H4 (cell line): ENCODE measurements around the gene FADS3. TPM values are rescaled to one million over a fixed set of nuclear protein-coding genes. Genes with fewer than 3 reads are reported as not detected.

Source experiments
- DNase-seq: peaks from one replicate; pipeline ENCODE4 v3.0.0-alpha.2; 2015; ENCODE audit warnings: low spot score
- total RNA-seq: library from RNA; depleted of rRNA; stranded (reverse); fragments of >200 nt; shearing (Covaris generic); gene quantifications from 2 replicates; pipeline ENCODE4 v1.2.3, GENCODE V29; 2014

The FADS3 gene
- total RNA-seq, 1 experiment from 2014 or later = 34.8 TPM

DNA sequence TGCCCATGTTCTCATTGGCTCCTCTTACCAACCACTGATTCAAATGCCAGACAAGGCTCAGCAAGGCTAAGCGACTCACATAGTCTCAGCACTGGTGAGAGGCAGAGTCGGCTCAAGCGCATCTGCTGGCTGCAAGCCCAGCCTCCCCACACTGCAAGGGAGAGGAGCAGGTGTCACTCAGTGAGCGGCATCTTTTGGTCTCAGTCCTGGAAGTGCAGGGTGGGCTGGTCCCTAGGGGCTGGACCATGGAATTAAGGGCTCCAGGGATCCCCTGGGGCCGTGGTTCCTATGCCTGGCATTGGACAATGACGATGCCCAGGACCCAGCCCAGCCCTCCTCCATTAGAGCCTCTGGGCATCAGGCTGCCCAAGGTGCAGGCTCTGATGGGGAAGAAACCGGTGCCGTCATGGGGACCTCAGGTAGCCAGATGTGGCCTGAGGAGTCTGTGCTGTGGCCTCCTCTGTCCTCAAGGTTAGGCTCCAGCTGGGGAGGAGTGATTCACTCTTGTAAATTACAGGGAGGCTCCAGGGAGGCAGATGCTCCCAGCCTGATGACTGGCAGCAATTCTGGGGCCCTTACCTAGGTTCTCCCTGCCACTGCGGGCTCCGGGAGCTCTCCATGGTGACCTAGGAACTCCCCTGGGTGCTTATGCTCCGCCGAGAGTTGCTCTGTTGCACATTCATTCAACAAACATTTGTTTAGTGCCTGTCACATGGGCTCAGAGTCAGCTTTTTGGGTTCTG, 35.2 kb downstream of the FADS3 start:
- no peak for DNase-seq

GRCh38 chr11:61854966-61855714, 36.2 kb downstream of the FADS3 start:
- DNase-seq = no peak

DNA sequence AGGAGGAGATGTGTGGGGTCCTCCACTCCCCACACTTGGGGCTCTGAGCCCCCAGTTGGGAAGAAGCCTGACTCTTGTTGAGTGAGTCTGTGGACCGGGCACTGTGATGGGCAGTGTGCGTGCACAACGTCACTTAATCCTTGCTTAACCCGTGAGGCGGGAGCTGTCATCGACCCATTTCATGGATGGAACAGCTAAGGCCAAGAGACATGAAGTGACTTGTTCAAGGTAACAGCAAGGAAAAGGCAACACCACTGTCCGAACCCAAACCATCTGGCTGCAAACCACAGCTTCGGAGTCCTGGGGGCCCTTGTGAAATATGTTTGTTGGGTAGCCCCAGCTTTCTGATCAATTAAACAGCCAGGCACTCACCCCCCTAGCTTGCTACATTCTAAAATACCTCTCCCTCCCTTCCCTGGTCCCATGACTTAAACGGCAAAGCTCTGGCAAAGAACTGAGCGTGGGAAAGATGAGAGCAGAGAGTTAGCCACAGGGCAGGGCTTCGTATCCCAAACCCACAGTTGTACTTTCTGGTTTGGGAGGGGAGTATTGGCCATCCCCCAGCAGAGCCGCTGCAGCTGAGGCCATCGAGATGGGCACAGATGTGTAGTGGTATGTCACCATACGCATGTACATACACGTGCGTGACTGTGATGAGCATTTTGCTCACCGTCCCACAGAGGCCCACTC, 37.0 kb downstream of the FADS3 start:
- no peak for DNase-seq

- no peak for DNase-seq
These were observed 37.6 kb downstream of the FADS3 start for GRCh38 chr11:61853698-61854169.

DNA sequence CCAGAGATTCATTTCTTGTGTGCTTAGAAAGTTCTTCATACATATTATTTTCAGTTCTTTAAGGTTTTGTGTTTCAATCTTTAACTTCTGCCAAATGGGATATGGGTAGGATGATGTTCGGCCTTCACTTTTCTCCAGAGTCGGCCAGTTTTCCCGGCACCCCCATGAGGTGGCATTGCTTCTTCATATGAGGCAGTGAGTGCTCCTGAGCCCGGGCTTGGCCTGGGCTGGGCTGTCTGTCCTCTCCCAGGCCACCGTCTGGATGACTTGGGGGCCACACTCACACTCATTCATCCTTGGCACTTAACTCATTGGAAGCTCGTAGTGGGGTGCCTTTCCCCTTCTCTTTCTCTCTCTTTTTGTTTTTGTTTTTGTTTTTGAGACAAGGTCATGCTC, 39.4 kb downstream of the FADS3 start:
- DNase-seq = no peak

GRCh38 chr11:61851113-61851899, 40.0 kb downstream of the FADS3 start:
- DNase-seq = no peak

DNA sequence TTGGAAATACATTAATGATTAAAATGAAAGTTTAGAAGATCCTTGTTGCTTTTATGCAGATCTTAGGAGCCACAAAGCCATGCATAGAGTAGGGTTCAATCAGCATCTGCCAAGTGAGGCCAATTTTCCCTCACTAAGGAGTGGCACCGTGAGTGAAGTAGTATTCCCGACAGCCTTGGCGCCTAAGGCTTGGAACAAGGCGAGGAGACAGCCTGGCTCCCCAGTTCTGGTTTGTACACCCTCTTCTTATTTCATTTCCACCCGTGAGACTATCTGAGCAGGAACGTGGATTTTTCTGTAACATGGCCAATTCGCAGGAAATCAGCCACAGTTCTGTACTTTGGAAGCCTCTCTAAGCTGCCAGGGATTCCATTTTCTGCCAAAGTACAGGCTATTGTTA, 40.7 kb downstream of the FADS3 start:
- no peak for DNase-seq

- no peak for DNase-seq
These were observed 42.7 kb downstream of the FADS3 start for GRCh38 chr11:61848631-61849030.

DNA sequence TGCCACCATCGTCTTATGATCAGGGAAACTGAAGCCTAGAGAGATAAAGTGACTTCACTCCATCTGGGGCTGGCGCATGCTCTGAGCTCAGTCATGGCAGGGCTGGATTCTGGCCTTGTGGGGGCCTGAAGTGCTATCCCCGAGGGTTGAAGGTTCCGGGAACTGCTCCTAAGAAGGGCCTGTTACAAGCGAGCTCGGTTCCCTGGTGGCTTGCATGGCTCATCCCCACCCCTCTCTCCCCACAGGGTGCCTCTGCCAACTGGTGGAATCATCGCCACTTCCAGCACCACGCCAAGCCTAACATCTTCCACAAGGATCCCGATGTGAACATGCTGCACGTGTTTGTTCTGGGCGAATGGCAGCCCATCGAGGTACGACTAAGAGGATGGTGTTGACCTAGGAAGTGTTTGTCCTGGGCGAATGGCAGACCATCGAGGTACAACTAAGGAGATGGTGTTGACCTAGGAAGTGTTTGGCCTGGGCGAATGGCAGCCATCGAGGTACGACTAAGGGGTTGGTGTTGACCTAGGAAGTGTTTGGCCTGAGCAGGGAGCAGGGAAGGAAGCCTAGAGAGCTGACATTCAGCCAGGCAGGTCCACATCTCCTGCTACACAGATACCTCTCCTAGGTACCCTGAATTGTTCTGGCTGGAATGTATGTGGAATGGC, 43.3 kb downstream of the FADS3 start:
- DNase-seq = no peak

DNA sequence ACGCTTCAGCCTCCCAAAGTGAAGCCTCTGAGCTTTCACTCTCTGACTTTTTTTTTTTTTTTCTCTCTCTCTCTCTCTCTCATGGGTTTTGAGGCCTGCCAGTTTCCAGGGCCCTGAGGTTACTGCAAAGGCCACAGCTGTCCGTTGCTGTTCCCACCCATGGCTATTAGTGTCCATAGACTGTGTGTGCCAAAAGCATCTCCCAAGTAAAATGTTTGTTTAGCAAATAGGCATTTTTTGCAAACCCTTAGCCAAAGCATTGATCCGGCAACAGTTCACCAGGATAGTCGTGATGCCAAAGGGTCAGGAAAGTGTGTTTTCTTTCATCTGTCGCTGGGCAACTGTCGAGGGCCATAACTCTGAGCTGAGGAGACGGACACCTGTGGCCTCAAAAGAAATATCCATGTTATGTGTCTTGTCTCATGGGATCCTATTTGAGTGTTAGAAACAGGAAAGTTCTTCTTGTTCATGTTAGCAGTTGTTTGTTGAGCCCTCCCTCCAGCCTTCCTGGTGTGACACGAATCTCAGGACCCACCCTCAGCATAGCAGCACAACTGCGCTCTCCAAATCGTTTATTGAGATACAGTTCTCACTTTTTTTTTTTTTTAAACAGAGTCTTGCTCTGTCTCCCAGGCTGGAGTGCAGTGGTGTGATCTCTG, 44.9 kb downstream of the FADS3 start:
- no peak for DNase-seq

- DNase-seq = no peak
These were observed 46.3 kb downstream of the FADS3 start for GRCh38 chr11:61844909-61845565.

- DNase-seq = no peak
These were observed 48.9 kb downstream of the FADS3 start for GRCh38 chr11:61842528-61842820.

DNA sequence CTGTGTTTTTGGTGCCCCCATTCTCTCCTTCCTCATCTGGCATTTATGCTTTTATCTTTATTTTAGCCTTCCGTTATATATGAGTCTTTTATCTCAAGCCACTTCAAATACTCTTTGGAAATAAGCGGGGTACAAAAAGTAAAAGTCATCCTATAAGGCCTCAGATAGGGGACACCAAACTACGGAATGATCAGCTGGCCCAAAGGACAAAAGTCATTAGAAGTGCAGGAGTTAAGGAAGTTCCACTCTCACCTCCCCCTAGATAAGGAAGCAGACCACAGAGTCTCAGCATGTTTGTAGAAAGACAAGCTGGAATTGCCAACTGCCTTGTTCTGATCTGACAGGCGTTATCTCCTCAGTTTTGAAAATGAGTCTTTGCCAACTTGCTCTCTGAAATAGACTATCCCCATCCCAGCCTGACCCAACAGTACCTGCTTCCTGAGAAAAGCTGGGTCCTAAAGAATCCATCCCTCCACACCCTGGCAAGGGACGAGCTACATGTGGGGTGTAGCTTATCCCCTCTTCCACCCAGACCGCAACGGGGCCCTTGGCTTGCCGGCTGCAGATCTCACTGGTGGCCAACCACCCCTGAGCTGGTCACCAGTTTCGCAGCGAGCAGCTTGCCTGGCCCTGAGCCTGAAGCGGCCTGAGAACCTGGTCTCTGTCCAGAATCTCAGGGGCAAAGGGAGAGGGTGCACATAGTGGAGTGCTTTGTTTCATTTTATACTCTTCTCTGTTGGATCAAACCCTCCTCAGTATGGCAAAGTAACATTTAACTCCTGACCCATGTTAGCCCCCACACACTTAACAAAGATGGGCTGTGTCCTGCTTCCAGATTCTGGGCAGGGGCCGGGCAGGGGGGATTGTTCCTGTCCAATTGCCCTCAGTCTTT, 49.5 kb downstream of the FADS3 start:
- no peak for DNase-seq

DNA sequence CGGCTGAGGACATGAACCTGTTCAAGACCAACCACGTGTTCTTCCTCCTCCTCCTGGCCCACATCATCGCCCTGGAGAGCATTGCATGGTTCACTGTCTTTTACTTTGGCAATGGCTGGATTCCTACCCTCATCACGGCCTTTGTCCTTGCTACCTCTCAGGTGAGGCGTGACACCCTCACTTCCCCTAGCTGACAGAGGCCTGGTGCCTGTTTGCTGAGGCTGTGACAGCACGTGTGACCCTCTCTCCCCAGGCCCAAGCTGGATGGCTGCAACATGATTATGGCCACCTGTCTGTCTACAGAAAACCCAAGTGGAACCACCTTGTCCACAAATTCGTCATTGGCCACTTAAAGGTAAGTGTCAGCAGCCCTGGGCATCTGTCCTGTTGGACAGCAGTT, 51.0 kb downstream of the FADS3 start:
- DNase-seq = no peak

DNA sequence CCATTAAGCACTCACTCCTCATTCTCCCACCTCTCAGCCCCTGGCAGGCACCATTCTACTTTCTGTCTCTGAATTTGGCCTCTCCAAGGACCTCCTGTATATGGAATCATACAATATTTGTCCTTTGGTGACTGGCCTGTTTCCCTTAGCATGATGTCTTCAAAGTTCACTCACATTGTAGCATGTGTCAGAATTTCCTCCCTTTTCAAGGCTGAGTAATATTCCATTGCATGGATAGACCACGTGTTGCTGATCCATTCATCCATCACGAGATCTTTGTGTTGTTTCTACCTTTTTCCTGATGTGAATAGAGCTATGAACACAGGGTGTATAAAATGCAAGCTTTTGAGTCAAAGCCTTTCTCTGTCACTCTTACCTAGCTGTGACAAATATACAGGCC, 51.6 kb downstream of the FADS3 start:
- DNase-seq = no peak

DNA sequence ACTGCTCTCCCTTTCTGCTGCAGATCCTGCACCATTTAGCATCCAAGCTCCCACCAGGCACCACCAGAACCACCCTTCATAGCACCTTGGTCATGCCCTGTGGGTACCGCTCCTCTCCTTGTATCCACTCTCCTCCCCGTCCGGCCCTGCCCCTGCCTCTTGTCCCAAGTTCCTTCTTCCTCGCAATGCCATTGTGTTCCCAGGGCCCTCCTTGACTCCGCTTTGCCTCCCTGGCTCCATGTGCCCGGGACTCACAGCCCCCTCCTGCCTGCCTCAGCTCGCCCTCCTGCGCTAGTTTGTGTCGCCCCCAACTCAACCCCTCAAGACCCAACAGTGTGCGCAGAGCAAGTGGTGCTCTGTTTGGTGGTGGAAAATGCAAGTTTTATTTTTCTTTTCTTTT, 52.4 kb downstream of the FADS3 start:
- no peak for DNase-seq

- no peak for DNase-seq
These were observed 52.8 kb downstream of the FADS3 start for GRCh38 chr11:61838501-61838900.

- no peak for DNase-seq
These were observed 53.8 kb downstream of the FADS3 start for GRCh38 chr11:61837411-61838005.

DNA sequence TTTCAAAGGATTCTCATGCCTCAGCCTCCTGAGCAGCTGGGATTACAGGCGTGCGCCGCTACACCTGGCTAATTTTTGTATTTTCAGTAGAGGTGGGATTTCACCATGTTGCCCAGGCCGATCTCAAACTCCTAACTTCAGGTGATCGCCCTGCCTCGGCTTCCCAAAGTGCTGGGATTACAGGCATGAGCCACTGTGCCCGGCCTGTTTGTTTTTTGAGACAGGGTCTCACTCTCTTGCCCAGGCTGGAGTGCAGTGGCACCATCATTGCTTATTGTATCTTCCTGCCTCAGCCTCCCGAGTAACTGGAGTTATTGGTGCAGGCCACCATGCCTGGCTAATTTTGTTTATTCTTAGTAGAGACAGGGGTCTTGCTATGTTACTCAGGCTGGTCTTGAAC, 55.2 kb downstream of the FADS3 start:
- DNase-seq = no peak
